GM12878 (cell line): ENCODE data around the gene FREY1. TPM values are rescaled to one million over a fixed set of nuclear protein-coding genes. Genes with fewer than 3 reads are reported as not detected.

Source experiments
- ATAC-seq: fragments of 200-7000 bp; cut with Tn5 transposase; 3 replicates; pipeline ENCODE4 v1.9.1; 2020; ENCODE audit warnings: mild to moderate bottlenecking, moderate library complexity
- BruUV-seq: library from RNA; stranded (reverse); fragments of 400-500 nt; replicated peaks from 2 replicates; lab custom pipeline; 2021; lab: Mats Ljungman, UMichigan
- CTCF ChIA-PET: fragments of 300-600 bp; sonication (Branson Sonifier 250); formaldehyde crosslinking; extraction: SDS; loops from one replicate; lab custom pipeline; 2021; ENCODE audit warnings: inconsistent platforms; lab: Yijun Ruan, JAX
- POLR2A ChIA-PET: fragments of 350-600 bp; formaldehyde crosslinking; extraction: SDS; loops from one replicate; lab custom pipeline; 2021; ENCODE audit warnings: inconsistent platforms; lab: Charles Lee
- RAD21 ChIA-PET: fragments of 300-600 bp; sonication (Branson Sonifier 250); formaldehyde crosslinking; loops from one replicate; lab custom pipeline; 2023; ENCODE audit warnings: antibody characterized with exemption; ENCODE audit not compliant: unreplicated experiment; lab: Charles Lee
- SMC1A ChIA-PET: fragments of 300-600 bp; sonication (Branson Sonifier 250); formaldehyde crosslinking; loops from one replicate; lab custom pipeline; 2023; ENCODE audit not compliant: unreplicated experiment, uncharacterized antibody; lab: Charles Lee
- DNase-seq: peaks from one replicate; pipeline ENCODE4 v3.0.0-alpha.2; 2011; ENCODE audit warnings: low read depth, low spot score
- FAIRE-seq: peaks from 3 replicates; lab custom pipeline; 2011; peaks lifted over from hg19 to GRCh38; lab: Jason Lieb, UNC
- H2AFZ ChIP-seq: 2 replicates; pipeline ENCODE4 v1.6.0; 2011; ENCODE audit warnings: low read depth, low read length, control low read depth; ENCODE audit not compliant: control insufficient read depth
- H3K27ac ChIP-seq: 2 replicates; pipeline ENCODE4 v1.5.1; 2011; ENCODE audit warnings: control low read depth; ENCODE audit not compliant: control insufficient read depth, insufficient read depth
- H3K27me3 ChIP-seq, 2 experiments: replicated peaks in 1 of 2; 2 replicates each; pipeline versions ENCODE4 v1.6.0 to v1.6.1; 2011; ENCODE audit warnings: low read length in 1 of 2; ENCODE audit not compliant: control insufficient read depth in 2 of 2, insufficient read depth in 2 of 2
- H3K36me3 ChIP-seq, 2 experiments: 2 replicates each; pipeline ENCODE4 v1.5.1; 2011; ENCODE audit warnings: low read length in 1 of 2; ENCODE audit not compliant: control insufficient read depth in 2 of 2, insufficient read depth in 2 of 2
- H3K4me1 ChIP-seq: 2 replicates; pipeline ENCODE4 v1.6.1; 2011; ENCODE audit warnings: mild to moderate bottlenecking, low read length, moderate library complexity, mixed read lengths; ENCODE audit not compliant: control insufficient read depth, insufficient read depth
- H3K4me2 ChIP-seq: 2 replicates; pipeline ENCODE4 v1.6.0; 2011; ENCODE audit warnings: control low read depth; ENCODE audit not compliant: control insufficient read depth, insufficient read depth
- H3K4me3 ChIP-seq: fragments of 200-600 bp; sonication (generic); 2 replicates; pipeline ENCODE4 v1.5.1; 2016
- H3K79me2 ChIP-seq: 2 replicates; pipeline ENCODE4 v1.6.0; 2011; ENCODE audit warnings: low read length; ENCODE audit not compliant: control insufficient read depth, insufficient read depth
- H3K9ac ChIP-seq: 2 replicates; pipeline ENCODE4 v1.8.0; 2011; ENCODE audit warnings: low read length, control low read depth, mixed read lengths; ENCODE audit not compliant: control insufficient read depth, insufficient read depth
- H3K9me3 ChIP-seq: replicated peaks from 3 replicates; pipeline ENCODE4 v1.5.1; 2011; ENCODE audit warnings: mild to moderate bottlenecking, low read length; ENCODE audit not compliant: control insufficient read depth, insufficient read depth
- H4K20me1 ChIP-seq: 2 replicates; pipeline ENCODE4 v1.6.0; 2011; ENCODE audit not compliant: control insufficient read depth, insufficient read depth
- EED ChIP-seq: sonication (generic); IDR thresholded peaks from 2 replicates; pipeline ENCODE4 v1.6.1; 2016; ENCODE audit warnings: antibody characterized with exemption, low read depth
- GATAD2B ChIP-seq: fragments of 450-650 bp; conservative IDR thresholded peaks from 2 replicates; pipeline ENCODE4 v1.6.1; 2017; ENCODE audit warnings: low read depth, mild to moderate bottlenecking, moderate library complexity
- HCFC1 ChIP-seq: fragments of 150-350 bp; IDR thresholded peaks from 2 replicates; pipeline ENCODE4 v1.6.1; 2014; ENCODE audit warnings: low read length
- NFIC ChIP-seq: IDR thresholded peaks from 2 replicates; pipeline ENCODE4 v1.6.1; 2012; ENCODE audit warnings: low read depth, mild to moderate bottlenecking, inconsistent platforms, low read length, moderate library complexity
- NFXL1 ChIP-seq: fragments of 450-650 bp; IDR thresholded peaks from 2 replicates; pipeline ENCODE4 v1.6.1; 2017; ENCODE audit warnings: antibody characterized with exemption, mild to moderate bottlenecking, borderline replicate concordance
- NFYB ChIP-seq: IDR thresholded peaks from 2 replicates; pipeline ENCODE4 v1.6.1; 2011; ENCODE audit warnings: low read depth, mild to moderate bottlenecking, low read length, improper control_type of control experiment, moderate library complexity; ENCODE audit not compliant: insufficient read depth
- NR2C2 ChIP-seq: IDR thresholded peaks from 2 replicates; pipeline ENCODE4 v1.6.1; 2011; ENCODE audit warnings: borderline replicate concordance, low read depth; ENCODE audit not compliant: control insufficient read depth, insufficient read length
- RELA ChIP-seq: fragments of 450-650 bp; IDR thresholded peaks from 2 replicates; pipeline ENCODE4 v1.8.0; 2014; ENCODE audit warnings: borderline replicate concordance; ENCODE audit not compliant: partially characterized antibody
- SPI1 ChIP-seq: IDR thresholded peaks from 2 replicates; pipeline ENCODE4 v1.6.1; 2011; ENCODE audit warnings: low read depth, mild to moderate bottlenecking, low read length, moderate library complexity, borderline replicate concordance; ENCODE audit not compliant: insufficient read depth
- SREBF1 ChIP-seq: IDR thresholded peaks from 2 replicates; pipeline ENCODE4 v1.6.1; 2012; ENCODE audit warnings: mild to moderate bottlenecking, low read length
- WGBS: methylation state at CpG from one replicate; pipeline ENCODE4 v1.1.6; 2016; ENCODE audit warnings: low lambda C conversion rate; ENCODE audit not compliant: insufficient replicate concordance, insufficient coverage; ENCODE audit errors: missing lambda C conversion rate; 5-methylcytosine and 5-hydroxymethylcytosine counted together
- in situ Hi-C: fragments of 300-500 bp; cut with MboI; formaldehyde crosslinking; loops from 9 replicates; pipeline ENCODE4 v1.14.3; 2018; ENCODE audit warnings: mixed read lengths
- intact Hi-C: fragments of 100-400 bp; cut with micrococcal nuclease; formaldehyde crosslinking; loops from one replicate; pipeline ENCODE4 v1.14.2; 2022; ENCODE audit not compliant: unreplicated experiment
- polyA plus RNA-seq, 11 experiments: library from polyadenylated mRNA; depleted of rRNA in 4 of 11; unstranded in 6 of 11; stranded (reverse) in 5 of 11; fragments of >200 nt; fragmentation: Nextera tagmentation in 4 of 11; fragmentation: Illumina TruSeq in 1 of 11; extraction: Ambion mirVana in 4 of 11; extraction: Trizol in 1 of 11; gene quantifications; 1 replicate in 1 of 11; 2 replicates in 10 of 11; pipeline versions ENCODE4 v1.2.1 to v1.2.3, GENCODE V29; 2011 to 2016; ENCODE audit warnings: inconsistent platforms in 2 of 11, missing spikeins in 2 of 11, low read depth in 1 of 11
- total RNA-seq, 4 experiments: library from RNA; depleted of rRNA in 3 of 4; stranded (reverse); fragments of >200 nt in 3 of 4; fragmentation: Illumina TruSeq in 1 of 4; extraction: Trizol in 1 of 4; gene quantifications; 2 replicates each; pipeline versions ENCODE4 v1.2.1 to v1.2.3, GENCODE V29; 2013 to 2021

FREY1 gene
- total and polyA plus RNA-seq, 10 of the 15 experiments (the other 5 are each of a cell fraction or from before 2014, with no cell fraction given) = 0.13 to 1.7 (median 0.39) TPM; not detected in 3

DNA sequence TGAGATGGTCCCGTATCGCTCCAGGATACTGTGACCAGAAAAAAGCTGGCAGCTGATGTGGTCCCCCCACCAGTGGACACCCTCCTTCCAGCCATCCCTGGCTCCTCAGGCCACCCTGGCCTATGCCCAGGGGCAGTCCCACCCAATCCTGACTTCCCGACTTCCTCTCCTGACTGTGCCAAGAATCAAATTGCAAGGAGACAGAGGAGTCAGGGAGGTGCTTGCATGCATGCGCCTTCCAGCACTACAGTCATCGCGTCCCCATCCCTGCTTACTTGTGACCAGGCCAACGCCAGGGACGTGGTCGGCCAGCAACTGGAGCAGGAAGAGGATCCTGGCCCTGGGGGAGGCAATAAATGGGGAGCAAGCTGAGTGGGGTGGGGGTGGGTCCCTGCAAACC, 3.6 kb upstream of the FREY1 start:
- Histone ChIP-seq H2AFZ (no peak overlapping the region), H3K9me3 (no peaks in the 10 kb centered on the region), H4K20me1 (no peaks in the 10 kb centered on the region), H3K4me3 (no peak overlapping the region), H3K4me2 (no peak overlapping the region), H3K4me1 (no peaks in the 10 kb centered on the region), H3K36me3 (peaks cover 15 to 17% of the 10 kb centered on the region in 2 experiments), H3K27ac (no peak overlapping the region), H3K9ac (no peak overlapping the region), H3K27me3 (no peaks in the 10 kb centered on the region), H3K79me2 (no peaks in the 10 kb centered on the region)
- ChIA-PET SMC1A (no interaction called here), CTCF (no interaction called here), RAD21 (no interaction called here), POLR2A (interaction anchor here (0.5 to 0.6 kb wide), 2 partner anchors 66 to 661 kb away, joined by 3 to 5 read pairs; no protein-coding TSS in a partner anchor)
- in situ Hi-C loops (no loop called here), intact Hi-C loops (no loop called here)
- FAIRE-seq (no peak), ATAC-seq (no peak), DNase-seq (no peak)
- BruUV-seq = no TSS peak
- TF ChIP-seq NR2C2 = no peak
- TF ChIP-seq GATAD2B = no peak
- TF ChIP-seq NFYB = no peak
- no peak for TF ChIP-seq NFXL1
- no peak for TF ChIP-seq HCFC1
- no peak for TF ChIP-seq EED
- no peak for TF ChIP-seq RELA
- TF ChIP-seq SPI1 = no peak
- TF ChIP-seq SREBF1 = no peak
- no peak for TF ChIP-seq NFIC
- WGBS = 95% methylated on average over 9 of the region's 9 CpGs
